Uterus (tissue), 4 donors: Measurements from ENCODE around the gene DUSP14. TPM values are rescaled to one million over a fixed set of nuclear protein-coding genes. Genes with fewer than 3 reads are reported as not detected.

Source experiments
- DNase-seq, 2 donors: peaks; one replicate each; pipeline ENCODE4 v3.0.0-alpha.2; 2019 to 2020
- H3K27ac ChIP-seq, 2 donors: fragments of 200-600 bp; sonication (generic); 1 replicate in 1 of 2; 2 replicates in 1 of 2; pipeline ENCODE4 v1.5.1; 2016 to 2018
- H3K27me3 ChIP-seq, 2 donors: fragments of 200-600 bp; sonication (generic); one replicate each; pipeline ENCODE4 v1.5.1; 2018 to 2019; ENCODE audit warnings: control low read depth in 1 of 2
- H3K36me3 ChIP-seq, 2 donors: fragments of 200-600 bp; sonication (generic); one replicate each; pipeline ENCODE4 v1.5.1; 2019; ENCODE audit warnings: control low read depth in 1 of 2
- H3K4me1 ChIP-seq, 2 donors: fragments of 200-600 bp; sonication (generic); one replicate each; pipeline ENCODE4 v1.5.1; 2018 to 2019; ENCODE audit warnings: control low read depth in 1 of 2
- H3K4me3 ChIP-seq, 2 donors: fragments of 200-600 bp; sonication (generic); 1 replicate in 1 of 2; 2 replicates in 1 of 2; pipeline ENCODE4 v1.5.1; 2018 to 2019; ENCODE audit warnings: mild to moderate bottlenecking in 1 of 2
- H3K9me3 ChIP-seq, 2 donors: fragments of 200-600 bp; sonication (generic); one replicate each; pipeline ENCODE4 v1.5.1; 2019; ENCODE audit warnings: control low read depth in 1 of 2
- POLR2A ChIP-seq, 2 donors: fragments of 450-650 bp; IDR thresholded peaks; one replicate each; pipeline ENCODE4 v1.6.1; 2016; ENCODE audit warnings: antibody characterized with exemption in 2 of 2, mild to moderate bottlenecking in 1 of 2, moderate library complexity in 1 of 2
- intact Hi-C: fragments of 100-400 bp; cut with DNase I; formaldehyde crosslinking; loops from one replicate; pipeline ENCODE4 v1.15.1; 2023; ENCODE audit warnings: low total_unique reads
- total RNA-seq, 4 donors: library from RNA; depleted of rRNA in 3 of 4; stranded (reverse); fragments of >200 nt in 3 of 4; gene quantifications; one replicate each; pipeline versions ENCODE4 v1.1.0 to v1.2.4, GENCODE V29; 2014 to 2023
- TF ChIP-seq, protein P1 (sequence below), 4 experiments: fragments of 200-600 bp in 2 of 4; fragments of 450-650 bp in 2 of 4; sonication (generic) in 2 of 4; IDR thresholded peaks; one replicate each; pipeline ENCODE4 v1.5.1; 2016 to 2019; ENCODE audit warnings: antibody characterized with exemption in 4 of 4, mild to moderate bottlenecking in 2 of 4, moderate library complexity in 1 of 4
- donor health status: DM: yes; HTN: yes; CAD: no.

The DUSP14 gene
- total RNA-seq, 4 donors from 2014 or later = 10.4 to 70.0 (median 32.6) TPM

DNA sequence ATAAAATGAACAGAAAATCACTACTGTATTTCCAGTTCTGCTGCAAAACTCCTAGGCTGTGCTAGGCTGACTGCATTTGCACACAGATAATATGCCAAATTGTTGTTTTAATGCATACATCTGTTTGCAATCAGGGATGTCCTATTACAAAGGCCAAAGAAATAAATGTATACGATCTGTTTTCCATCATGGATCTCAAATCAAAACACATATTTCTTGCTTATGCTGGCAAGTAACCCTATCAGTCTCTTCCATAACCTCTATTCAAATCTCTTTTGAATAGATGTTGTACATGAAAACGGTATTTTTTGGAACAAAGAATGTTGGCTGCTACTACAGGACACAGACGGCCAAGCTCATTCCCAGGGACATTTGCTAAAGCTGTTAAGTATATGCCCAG is 56.6 kb downstream of the DUSP14 start:
- H3K27ac ChIP-seq = no peak overlapping the region

DNA sequence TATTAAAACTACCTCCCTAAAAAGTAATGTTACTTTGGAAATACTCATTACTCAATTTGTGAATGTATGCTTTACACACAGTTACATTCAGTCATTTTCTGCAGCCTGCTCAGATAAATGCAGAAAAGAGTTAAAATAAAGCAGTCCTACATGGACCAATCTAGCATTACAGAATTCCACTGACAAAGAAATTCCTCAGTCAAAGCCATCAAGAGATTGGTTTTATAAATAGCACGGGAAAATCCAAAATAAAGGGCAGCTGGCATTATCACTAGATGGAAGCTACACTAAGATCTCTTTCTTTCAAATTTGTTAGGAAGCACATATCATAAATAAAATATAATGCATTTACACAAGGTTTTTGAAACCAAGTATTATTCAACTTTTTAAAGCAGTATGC is 58.3 kb downstream of the DUSP14 start:
- Histone ChIP-seq H3K4me1 (no peaks in the 10 kb centered on the region), H3K27ac (no peak overlapping the region), H3K9me3 (no peaks in the 10 kb centered on the region), H3K27me3 (no peaks in the 10 kb centered on the region), H3K36me3 (no peaks in the 10 kb centered on the region), H3K4me3 (no peak overlapping the region)
- intact Hi-C loops = no loop called here
- no peak for DNase-seq
- TF ChIP-seq, protein P1, sequence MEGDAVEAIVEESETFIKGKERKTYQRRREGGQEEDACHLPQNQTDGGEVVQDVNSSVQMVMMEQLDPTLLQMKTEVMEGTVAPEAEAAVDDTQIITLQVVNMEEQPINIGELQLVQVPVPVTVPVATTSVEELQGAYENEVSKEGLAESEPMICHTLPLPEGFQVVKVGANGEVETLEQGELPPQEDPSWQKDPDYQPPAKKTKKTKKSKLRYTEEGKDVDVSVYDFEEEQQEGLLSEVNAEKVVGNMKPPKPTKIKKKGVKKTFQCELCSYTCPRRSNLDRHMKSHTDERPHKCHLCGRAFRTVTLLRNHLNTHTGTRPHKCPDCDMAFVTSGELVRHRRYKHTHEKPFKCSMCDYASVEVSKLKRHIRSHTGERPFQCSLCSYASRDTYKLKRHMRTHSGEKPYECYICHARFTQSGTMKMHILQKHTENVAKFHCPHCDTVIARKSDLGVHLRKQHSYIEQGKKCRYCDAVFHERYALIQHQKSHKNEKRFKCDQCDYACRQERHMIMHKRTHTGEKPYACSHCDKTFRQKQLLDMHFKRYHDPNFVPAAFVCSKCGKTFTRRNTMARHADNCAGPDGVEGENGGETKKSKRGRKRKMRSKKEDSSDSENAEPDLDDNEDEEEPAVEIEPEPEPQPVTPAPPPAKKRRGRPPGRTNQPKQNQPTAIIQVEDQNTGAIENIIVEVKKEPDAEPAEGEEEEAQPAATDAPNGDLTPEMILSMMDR (IDR thresholded peaks at IDR 0.05) = no peak
- TF ChIP-seq POLR2A (IDR thresholded peaks at IDR 0.05) = no peak

More for the DNA sequence above, 56.6 kb downstream of the DUSP14 start:
- no peaks in the 10 kb centered on the region for H3K4me1 ChIP-seq
- no peaks in the 10 kb centered on the region for H3K9me3 ChIP-seq
- H3K27me3 ChIP-seq = no peaks in the 10 kb centered on the region
- intact Hi-C loops = no loop called here
- no peak overlapping the region for H3K4me3 ChIP-seq
- DNase-seq = no peak
- no peaks in the 10 kb centered on the region for H3K36me3 ChIP-seq
- no peak for TF ChIP-seq POLR2A (IDR thresholded peaks at IDR 0.05)
- TF ChIP-seq, protein P1 (IDR thresholded peaks at IDR 0.05) = no peak

DNA sequence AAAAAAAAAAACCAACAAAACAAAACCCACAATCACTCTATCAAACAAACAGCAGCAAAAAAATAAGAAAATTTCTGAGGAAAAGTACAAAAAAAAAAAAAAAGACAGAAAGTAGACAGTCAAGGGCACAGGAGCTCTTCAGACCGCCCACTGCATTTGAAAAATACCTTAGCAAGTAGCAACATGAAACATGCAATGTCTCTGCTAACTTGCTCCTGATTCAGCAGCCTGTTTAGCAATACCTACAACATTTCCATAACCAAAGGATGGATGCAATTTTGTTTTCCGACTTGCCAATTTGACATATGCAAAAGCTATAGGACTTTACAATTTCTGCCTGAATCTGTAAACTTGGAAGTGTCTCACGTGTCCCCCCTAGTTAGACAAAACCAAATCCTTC is 62.1 kb downstream of the DUSP14 start:
- no peaks in the 10 kb centered on the region for H3K36me3 ChIP-seq
- no peaks in the 10 kb centered on the region for H3K4me1 ChIP-seq
- no peak overlapping the region for H3K27ac ChIP-seq
- no peak overlapping the region for H3K4me3 ChIP-seq
- no peaks in the 10 kb centered on the region for H3K9me3 ChIP-seq
- intact Hi-C loops = no loop called here
- no peak for DNase-seq
- H3K27me3 ChIP-seq = no peaks in the 10 kb centered on the region
- TF ChIP-seq POLR2A (IDR thresholded peaks at IDR 0.05) = no peak
- TF ChIP-seq, protein P1 (IDR thresholded peaks at IDR 0.05) = no peak

DNA sequence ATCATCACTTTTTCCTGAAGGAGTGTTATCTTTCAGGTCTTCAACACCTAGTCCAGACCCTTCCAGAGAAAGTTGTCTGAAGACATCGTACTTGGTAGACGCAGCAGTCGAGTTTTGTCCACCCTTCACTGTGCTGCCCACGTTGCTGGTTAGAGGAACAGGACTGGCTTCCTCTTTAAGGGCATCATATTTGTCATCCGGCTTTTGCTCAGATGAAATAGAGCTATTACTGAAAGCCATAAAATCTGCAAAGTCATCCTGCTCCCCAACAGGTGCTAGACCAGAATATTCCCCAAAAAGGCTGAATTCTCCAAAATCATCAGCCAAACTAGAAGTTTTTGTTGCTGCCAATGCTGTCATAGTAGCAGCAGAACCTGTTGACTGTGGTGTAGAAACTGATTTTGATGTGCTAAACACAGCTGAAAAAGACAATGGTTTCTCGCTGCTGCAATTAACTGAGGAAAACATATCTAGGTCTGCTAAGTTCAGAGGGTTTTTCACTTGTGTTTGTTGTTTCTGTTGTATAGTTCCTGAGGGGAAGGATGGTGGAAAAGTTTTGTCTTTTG is 63.8 kb downstream of the DUSP14 start:
- intact Hi-C loops = no loop called here
- Histone ChIP-seq H3K27me3 (no peaks in the 10 kb centered on the region), H3K27ac (no peak overlapping the region), H3K36me3 (no peaks in the 10 kb centered on the region), H3K9me3 (no peaks in the 10 kb centered on the region), H3K4me3 (no peak overlapping the region), H3K4me1 (no peaks in the 10 kb centered on the region)
- TF ChIP-seq, protein P1 (IDR thresholded peaks at IDR 0.05) = no peak
- TF ChIP-seq POLR2A (IDR thresholded peaks at IDR 0.05) = no peak
- DNase-seq = no peak

GRCh38 chr17:37555386-37555785 is 65.7 kb downstream of the DUSP14 start:
- no peak overlapping the region for H3K27ac ChIP-seq
- no peaks in the 10 kb centered on the region for H3K9me3 ChIP-seq
- no peaks in the 10 kb centered on the region for H3K36me3 ChIP-seq
- no peak for DNase-seq
- TF ChIP-seq, protein P1 (IDR thresholded peaks at IDR 0.05) = no peak
- no peak for TF ChIP-seq POLR2A (IDR thresholded peaks at IDR 0.05)
- intact Hi-C loops = no loop called here
- H3K27me3 ChIP-seq = no peaks in the 10 kb centered on the region
- H3K4me1 ChIP-seq = no peaks in the 10 kb centered on the region
- H3K4me3 ChIP-seq = no peak overlapping the region
